NCI-H187 (cell line): Measurements from ENCODE around the gene SMIM20.
"Not testable (repeated sequence)": the region's sequence is repeated elsewhere in the genome, so short reads cannot be mapped to it uniquely, and the experiment has no call there.

Experiments used
- DNase-seq, 2 experiments: peaks; one replicate each; lab custom pipeline; 2025; lab: John Stamatoyannopoulos, UW

The SMIM20 gene

DNA sequence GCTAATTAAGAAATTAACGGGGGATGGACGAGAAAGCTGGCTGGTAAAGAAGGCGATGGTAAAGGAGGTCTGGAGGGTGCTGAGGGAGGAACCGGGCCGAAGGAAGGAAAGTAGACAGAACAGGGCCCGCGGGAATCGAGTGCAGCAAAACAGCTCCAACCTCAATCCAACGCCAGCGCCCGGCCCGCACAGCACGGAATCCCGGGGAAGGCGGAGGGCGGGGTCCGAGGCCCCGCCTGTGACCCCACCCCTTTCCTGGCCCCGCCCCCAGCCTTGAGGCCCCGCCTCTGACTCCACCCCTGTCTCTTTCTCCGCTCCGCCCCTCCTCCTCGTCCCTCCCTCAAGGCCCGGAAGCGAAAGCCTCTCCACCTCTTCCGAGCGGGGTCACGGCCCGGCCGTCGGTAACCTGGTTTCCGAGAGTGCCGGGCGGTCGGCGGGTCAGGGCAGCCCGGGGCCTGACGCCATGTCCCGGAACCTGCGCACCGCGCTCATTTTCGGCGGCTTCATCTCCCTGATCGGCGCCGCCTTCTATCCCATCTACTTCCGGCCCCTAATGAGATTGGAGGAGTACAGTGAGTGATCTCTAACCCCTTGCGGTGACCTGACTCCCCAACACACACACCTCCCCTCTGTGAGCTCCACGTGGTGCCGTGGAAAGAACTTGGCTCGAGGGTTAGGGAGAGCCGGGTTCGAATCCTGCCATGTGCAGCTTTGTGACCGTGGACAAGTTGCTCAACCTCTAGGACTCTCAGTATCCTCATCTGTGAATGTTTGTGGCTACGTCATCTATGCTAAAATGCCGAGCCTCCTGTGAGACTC, at the start of gene SMIM20:
Gene SMIM20, plus strand, starts transcription at position 370 of the 819 bp plus-strand sequence. Its CDS starts 94 bp downstream, at position 464.
- DNase-seq, result peak; percentile 83 to 84

DNA sequence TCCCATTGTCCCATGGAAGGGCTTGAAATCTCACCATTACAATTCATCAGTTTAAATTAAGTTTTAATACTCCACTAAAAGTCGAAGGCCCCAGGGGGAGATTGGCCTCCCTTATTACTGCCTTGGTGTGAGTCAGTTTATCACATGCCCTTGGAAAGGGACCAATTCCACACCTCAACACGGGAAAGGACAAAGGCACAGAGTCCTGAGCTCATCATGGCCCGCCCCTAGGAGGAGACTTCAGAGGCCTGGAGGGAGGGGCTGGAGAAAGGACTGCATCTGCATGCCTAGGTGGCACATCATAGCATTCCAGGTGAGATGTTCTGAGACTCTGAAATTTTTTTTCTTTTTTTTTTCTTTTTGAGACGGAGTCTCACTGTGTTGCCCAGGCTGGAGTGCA, 48.4 kb upstream of the SMIM20 start:
- DNase-seq, result no peak

DNA sequence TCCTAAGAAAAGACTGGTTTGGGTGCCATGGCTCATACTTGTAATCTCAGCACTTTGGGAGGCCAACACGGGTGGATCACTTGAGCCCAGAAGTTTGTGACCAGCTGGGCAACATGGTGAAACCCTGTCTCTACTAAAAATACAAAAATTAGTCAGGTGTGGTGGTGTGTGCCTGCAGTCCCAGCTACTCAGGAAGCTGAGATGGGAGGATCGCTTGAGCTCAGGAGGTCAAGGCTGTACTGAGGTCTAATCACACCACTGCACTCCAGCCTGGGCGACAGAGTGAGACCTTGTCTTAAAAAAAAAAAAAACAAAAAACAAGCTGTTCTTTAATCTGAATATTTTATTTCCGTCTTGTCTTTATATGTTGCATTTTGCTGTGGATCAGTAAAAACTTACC, 47.6 kb upstream of the SMIM20 start:
- DNase-seq, result not testable (repeated sequence)

DNA sequence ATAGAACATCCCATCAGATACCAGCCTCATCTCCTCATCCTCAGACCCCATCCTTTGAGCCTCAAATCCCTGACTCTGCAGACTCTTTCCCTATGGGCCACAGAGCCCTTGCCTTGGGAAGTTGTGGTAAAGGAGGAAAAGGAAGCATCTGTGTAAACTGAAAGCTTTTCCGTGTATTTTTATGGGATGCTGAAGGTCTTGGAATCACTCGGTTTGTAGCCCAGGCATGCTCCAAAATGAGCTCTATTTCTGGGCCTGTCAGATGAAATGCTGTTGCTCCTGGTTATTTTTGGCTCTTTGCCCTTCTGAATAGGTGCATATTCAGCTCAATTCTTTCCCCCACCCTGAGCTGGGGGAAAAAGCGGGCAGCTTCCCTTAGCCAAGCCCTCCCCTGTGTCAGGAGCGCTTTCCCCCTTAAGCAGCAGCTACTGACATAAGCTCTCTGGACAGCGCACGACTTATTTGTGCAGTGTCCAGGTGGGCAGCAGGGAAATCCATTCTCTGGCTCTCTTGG, 46.2 kb upstream of the SMIM20 start:
- DNase-seq, result no peak

DNA sequence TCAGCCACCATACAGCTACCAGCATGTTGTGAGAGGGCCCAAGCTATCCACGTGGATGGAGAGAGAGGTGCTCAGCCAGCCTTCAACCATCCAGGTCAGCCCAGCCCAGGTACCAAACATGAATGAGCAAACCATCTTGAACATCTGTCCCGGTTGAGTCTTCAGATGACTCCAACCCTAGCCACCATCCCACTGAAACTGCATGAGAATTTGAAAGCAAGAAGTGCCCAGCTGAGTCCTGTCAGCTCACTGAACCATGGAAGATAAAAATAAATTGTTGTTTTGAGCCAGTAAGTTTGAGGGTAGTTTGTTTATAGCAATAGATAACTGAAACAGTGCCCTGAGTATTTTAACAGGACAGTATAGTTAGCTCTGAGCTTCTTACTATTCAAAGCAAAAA, 43.9 kb upstream of the SMIM20 start:
- no peak for DNase-seq

DNA sequence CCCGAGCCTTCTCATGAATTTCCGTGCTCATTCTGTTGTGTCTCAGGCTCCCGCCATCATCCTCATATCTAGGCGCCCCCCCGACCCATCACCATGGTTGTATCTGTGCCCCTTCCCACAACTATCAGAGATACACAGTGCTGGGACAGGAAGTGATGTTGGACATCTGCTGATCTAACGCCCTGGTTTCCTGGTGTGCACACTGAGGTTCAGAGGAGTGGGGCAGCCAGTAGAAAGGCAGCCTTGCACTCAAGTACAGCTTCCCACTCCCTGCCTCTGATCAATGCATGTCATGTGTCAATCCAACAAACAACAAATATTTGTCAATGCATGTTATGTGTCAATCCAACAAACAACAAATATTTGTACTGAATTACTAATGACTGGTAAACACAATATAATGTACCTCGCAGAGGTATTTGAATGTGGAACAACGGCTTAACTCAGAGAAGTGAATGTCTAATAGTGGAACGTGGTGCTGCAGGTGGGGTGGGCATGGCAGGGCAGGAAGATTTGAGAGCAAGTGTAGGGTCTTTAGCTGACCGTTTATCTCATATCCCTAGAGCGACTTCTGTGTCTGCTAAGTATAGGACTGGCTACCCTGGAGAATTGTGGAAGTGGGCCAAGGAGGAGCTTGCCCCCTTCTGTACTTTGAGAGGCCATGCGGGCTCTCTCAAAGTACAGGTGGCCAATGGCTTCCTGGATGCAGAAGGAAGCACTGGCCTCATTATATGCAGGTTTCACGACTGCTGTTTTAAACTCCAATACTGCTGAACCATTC, 41.0 kb upstream of the SMIM20 start:
- DNase-seq, result no peak

DNA sequence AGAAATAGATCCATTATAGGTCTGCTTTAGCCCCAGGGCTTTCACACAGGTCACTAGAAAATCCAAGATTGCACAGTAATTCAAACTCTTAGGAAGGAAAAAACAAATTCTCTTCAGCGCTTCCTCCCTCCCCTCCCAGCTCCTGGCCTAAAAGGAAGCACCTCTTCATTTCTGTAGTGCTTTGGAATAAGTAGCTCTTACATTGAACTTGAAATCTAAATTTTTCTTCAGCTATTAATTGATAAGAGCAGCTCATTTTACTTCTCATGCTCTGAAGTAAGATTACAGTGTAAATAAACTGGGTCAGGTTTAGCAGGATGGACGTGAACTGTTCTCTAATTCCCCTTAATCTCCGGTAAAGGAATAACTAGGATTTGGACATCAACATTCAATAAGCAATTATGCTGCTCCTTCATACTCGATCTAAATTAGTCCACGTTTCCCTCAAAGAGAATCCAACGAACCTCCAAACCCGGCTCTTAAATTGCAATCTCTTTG, 40.3 kb upstream of the SMIM20 start:
- no peak for DNase-seq

DNA sequence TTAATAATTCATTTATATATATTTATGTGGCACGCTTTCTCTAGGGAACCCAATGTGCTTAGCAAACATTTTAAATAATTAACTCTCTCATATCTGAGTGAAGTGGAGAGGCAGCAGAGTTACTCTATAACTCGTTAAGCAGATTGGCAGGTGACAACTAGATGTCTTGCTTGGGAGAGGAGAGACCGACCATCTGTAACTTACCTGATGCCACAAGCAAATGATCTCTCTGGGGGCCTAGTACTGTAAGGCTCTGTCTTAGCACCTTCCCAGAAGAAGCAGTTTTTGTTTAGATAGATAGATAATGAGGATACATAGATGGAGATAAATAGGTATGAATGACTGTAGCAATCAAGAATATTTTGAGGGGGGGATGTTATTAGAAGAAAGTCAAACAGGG, 39.4 kb upstream of the SMIM20 start:
- no peak for DNase-seq

DNA sequence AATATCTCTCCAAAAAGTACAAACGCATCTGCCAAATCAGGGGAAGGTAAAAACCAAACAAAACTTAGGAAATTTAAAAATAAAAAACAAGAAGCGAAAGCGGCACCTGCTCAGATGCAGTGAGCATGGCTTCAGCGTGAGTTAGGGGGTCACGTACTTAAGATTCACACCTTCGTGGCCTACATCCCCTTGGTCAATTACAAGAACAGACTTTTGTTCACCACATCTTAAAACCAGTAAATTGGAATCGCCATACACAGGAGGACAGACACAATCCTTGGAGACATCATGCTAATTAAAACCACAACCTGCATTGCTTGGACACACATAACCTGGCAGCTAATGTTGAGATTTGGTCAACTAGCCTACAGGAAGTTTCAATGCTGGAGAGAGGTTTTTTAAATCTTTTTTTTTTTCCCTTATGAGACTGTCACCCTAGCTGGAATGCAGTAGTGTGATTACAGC, 38.7 kb upstream of the SMIM20 start:
- DNase-seq, result no peak

DNA sequence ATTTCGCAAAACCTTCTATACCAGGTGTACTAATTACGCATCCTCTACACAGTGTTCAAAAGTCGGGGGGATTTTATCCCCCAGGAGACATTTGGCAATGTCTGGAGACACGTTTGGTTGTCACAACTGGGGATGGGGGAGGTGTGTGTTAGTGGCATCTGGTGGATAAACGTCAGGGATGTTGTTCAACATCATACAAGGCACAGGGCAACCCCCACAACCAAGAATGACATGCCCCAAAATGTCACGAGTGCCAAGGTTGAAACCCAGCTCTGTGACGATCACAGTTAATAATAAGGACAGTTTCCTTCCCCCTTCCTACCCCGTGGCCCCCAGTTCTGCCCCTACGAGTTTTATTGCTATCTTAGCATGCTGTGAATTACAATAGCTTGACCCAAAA, 35.3 kb upstream of the SMIM20 start:
- DNase-seq, result no peak

DNA sequence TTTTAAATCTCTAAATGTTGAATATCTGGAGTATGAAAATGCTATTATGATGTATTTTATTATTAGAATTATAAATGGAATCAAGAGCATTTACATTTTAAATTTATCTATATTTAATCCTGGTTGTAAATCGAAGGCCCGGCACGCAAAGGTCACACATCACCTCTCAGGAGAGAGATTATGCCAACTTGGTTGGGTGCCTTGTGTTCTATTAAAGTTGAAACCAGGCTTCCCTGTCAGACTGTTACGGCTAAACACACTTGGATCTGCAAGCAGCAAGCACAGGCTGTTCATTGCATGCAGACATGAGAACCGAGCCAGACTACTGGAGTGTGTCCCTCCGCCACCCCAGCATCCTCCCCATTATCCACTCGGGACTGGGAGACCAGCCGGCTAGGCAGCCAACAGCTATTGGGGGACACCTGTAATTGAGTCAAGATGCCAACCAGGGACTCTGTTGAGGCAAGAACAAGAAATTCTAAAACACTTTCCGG, 34.9 kb upstream of the SMIM20 start:
- no peak for DNase-seq

DNA sequence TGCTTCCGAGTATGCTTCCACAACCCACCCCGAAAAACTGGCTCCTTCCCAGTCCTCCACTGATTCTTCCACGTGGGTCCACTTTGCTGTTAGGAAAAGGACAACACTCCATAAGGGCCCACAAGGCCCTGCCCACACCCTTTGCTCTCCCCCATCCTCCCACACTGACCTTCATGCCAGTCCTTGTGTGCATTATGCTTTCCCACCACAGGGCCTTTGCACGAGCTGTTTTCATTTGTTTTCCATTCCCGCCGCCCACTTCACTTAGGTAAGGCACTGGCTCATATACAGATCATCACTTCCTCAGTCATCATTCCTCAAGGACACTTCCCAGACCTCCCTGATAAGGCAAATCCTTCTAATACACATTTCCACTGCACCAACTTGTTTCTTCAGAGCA, 34.4 kb upstream of the SMIM20 start:
- no peak for DNase-seq

DNA sequence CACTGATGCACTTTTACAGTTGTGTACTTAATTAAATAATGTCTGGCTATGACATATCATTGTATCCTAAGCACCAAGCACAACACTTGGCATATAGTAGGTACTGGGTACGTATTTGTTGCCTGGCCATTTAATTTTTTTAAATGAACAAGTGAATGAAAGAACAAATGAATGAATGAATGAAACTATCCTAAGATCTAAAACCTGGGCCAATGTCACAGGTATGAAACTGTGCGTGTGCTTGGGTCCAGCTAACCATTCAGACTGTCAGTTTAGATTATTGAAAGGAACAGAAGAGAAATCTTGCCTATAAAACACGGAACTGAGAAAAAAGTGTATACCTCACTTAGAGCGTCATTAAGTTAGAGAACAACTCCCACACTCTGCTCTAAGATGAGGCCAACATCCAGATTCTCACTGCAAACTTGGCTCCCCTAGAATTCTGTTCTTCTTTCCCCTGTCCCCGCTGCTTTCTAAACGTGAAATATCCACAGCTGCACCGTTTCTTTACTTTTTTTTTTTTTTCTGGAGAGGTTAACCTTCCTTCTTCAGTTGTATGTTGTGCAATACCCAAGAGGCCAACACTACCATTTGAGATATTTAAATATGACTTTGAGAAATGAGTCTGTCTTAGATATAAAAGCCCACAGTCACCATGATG, 33.9 kb upstream of the SMIM20 start:
- DNase-seq, result no peak

DNA sequence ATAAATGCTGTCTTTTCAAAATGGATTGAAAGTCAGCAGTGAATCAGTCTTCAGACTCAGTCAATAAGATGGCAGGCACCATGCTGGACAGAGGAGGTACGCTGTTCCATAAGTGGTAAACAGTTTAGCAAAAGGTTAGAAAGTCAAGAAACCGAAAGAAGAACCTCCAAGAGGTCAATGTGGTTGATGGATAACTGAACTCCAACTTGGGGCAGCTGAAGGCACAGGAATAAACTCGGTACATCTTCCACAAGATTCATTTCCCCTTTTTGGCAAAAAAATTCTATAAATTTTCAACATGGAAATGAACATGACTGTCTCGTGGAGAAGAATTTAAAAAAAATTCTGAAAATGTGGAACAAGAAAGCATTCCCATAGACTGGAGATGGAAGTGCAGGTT, 32.8 kb upstream of the SMIM20 start:
- DNase-seq, result no peak

DNA sequence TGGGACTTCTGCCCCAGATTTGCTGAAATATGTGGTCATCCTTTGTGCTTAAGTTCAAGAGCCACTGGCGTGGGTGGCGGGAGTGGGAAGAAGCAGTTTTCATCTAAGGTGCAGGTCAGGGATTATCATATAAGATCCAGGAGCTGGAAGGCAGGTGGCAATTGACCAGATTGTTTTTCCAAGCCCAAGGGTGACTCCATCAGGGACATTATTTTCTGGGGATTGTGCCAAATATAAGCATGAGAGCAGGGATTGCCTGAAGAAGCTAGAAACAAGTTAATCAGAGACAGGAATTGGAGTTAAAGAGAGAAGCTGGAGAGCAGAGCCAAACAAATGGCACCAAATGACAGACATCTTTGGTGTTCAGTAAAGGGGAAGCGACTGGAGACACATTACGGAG, 31.8 kb upstream of the SMIM20 start:
- no peak for DNase-seq

DNA sequence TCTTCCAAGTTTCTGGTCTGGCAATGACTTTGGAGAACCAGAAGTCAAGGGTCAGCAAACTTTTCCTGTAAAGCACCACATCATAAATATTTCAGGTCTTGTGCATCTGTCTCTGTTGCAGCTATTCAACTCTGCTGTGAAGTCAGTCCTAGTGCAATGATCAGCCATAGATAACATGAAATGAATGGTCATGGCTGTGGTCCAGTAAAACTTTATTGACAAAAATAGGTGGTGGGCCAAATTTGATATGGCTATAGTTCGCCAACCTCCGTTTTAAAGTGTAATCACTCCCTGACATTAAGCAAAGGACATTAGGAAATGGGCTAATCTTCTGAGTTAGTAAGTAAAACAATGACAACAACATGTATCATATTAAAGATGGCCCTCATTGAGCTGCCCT, 30.5 kb upstream of the SMIM20 start:
- DNase-seq, result no peak

DNA sequence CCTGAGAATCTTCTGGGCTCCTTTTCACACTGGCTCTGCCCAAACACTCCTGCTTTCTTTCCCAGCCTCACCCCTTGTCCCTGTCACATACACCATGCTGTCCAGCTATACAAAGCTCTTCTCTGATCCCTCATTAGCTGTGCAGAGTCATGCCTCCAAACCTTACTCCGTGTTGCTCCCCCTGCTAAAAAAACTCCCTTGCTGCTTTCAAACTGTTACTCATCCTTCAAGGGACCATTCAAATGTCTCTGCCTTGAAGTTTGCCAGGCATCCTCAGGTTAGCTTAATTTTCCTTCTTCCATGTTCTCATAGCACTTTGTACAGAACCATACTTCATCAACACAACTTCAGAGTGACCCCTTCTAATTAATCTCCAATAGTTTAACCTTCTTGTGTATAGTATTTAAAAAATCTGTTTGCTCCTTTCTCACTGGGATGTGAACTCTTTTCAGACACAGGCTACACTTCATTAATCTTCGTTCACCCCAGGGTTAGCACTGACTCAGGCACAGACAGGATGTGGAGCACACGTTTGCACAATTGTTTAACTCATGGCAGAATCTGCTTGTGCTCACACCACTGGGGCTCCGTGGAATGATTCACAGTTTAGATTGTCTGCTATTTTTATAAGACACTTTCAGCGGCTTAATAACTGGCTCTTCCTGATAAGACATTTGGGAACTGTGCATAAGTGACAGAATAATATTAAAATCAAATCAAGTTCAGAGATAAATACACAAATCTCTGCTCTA, 29.8 kb upstream of the SMIM20 start:
- no peak for DNase-seq

DNA sequence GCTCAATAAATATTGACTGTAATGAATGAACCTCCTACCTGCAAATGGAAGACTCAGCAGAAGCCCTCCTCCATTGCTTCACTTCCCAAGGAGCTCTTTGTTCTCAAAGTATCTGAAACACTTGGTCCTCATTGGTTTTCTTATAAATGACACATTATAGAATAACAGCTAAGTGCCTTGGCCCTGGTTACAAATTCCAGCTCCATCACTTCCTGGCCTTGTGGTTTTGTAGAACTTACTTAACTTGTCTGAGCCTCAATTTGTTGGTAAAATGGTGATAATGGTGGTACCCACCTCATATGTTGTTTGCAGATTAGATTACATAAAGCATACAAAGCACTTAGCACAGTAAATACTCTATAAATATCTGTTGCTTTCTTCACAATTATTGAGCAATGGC, 25.2 kb upstream of the SMIM20 start:
- DNase-seq, result no peak

DNA sequence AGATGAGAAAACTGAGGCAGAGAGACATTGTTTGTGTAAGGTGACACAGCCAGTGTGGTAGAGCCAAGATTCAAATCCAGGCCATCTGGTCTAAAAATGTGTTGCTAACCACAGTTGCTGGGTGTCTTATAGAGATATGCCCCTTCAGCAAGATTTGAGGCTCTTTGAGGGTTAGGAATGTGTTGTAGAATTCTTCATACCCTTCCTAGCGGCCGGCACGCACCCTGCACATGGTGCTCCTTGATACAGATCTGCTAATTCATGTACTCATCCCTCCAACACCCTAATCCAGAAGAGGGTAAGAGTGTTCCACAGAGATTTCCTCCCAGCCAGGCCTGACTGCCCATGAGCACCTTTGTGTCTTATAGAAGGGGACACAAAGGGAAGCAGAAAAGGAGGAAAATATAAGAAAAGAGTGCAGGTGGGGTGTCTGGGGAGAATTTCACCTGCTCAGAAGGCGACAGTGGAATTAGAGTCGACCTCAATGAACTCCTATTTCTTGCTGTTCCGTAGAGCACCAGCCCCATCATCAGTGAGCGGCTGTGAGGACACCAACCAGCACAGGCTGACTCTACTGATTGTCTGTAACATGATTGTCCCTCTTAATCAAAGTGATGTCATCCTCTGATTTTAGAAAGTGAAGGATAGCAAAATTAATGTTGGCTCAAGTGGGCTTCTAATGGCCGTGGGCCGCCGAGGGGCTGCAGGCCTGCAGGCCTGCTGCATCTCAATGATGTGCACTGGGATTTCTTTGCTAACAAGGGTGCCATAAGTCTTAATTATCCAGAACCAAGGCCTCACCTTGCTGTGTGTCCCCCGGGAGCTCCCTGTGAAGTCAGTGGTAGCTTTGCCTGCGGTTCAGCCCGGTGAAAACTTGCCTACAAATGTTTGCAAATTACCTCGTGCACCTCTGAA, 24.2 kb upstream of the SMIM20 start:
- peak in 1 of 2 experiments; percentile 19 for DNase-seq
